AG09319 (cell line): Measurements from ENCODE around the gene CLDN6.
"Not testable (repeated sequence)": the region's sequence is repeated elsewhere in the genome, so short reads cannot be mapped to it uniquely, and the experiment has no call there.

ENCODE experiments used
- DNase-seq: peaks from one replicate; pipeline ENCODE4 v3.0.0-alpha.2; 2010; ENCODE audit warnings: low read depth; ENCODE audit errors: extremely low read depth
- TF ChIP-seq, protein P1 (sequence below): IDR thresholded peaks from 2 replicates; pipeline ENCODE4 v1.5.1; 2011; ENCODE audit warnings: low read depth, mild to moderate bottlenecking, inconsistent platforms, low read length, moderate library complexity

The CLDN6 gene

DNA sequence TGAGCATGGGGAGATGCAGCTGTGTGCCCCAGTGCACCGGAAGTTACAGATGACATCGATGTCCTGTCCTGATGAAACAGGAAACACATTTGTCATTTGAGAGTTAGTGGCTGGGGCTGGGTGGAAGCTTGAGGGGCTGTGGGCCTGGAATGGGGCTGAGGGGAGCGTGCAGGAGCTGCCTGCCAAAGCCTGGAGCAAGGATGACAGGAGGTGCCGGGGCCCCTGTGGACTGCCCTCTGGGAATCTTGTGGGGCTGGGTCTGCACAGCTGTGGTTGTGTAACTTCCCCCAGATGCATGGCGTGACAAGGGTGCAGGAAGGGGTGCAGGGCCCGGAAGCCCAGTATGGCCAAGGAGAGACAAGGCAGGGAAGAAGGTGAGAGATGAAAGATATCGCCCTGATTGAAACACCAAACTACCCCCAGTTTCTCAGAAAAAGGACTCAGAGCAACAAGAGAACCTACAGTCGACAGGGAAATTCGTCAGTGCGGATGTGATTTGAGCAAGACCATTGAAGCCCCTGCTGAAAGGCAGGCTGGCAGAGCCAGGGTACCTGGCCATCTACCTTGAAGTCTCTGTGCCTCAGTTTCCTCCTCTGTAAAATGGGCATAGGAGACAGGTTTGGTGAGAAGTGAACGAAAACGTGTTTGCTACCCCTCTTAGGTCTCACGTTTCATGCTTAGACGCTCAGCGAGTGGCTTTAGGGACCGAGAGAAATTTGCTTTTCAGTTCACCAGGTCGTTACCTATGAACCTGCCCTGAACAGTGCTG is 37.2 kb upstream of the CLDN6 start:
- TF ChIP-seq, protein P1, sequence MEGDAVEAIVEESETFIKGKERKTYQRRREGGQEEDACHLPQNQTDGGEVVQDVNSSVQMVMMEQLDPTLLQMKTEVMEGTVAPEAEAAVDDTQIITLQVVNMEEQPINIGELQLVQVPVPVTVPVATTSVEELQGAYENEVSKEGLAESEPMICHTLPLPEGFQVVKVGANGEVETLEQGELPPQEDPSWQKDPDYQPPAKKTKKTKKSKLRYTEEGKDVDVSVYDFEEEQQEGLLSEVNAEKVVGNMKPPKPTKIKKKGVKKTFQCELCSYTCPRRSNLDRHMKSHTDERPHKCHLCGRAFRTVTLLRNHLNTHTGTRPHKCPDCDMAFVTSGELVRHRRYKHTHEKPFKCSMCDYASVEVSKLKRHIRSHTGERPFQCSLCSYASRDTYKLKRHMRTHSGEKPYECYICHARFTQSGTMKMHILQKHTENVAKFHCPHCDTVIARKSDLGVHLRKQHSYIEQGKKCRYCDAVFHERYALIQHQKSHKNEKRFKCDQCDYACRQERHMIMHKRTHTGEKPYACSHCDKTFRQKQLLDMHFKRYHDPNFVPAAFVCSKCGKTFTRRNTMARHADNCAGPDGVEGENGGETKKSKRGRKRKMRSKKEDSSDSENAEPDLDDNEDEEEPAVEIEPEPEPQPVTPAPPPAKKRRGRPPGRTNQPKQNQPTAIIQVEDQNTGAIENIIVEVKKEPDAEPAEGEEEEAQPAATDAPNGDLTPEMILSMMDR = no peak
- DNase-seq = no peak

GRCh38 chr16:3053330-3053710 is 35.3 kb upstream of the CLDN6 start:
- DNase-seq = not testable (repeated sequence)

- not testable (repeated sequence) for DNase-seq
Observed at GRCh38 chr16:3052571-3053329, 34.8 kb upstream of the CLDN6 start.

DNA sequence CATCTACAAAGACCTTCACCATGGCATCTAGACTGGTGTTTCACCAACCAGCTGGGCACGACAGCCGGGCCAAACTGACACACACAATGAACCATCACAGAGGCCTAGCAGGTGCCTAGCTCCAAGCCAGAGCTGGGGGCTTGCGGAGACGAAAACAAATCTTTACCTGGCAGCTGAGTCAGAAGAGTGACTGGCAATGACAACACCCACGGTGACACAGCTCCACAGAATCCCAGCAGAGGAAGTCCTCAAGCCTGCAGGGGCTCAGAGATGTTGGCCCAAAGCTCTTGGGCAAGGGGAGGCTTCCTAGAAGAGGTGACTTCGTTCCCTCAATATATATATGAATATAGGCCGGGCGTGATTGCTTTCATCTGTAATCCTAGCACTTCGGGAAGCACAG is 33.5 kb upstream of the CLDN6 start:
- TF ChIP-seq, protein P1 = no peak
- no peak for DNase-seq

- no peak for DNase-seq
- TF ChIP-seq, protein P1 = no peak
Observed at GRCh38 chr16:3051009-3051408, 33.0 kb upstream of the CLDN6 start.

- no peak for DNase-seq
- TF ChIP-seq, protein P1 = no peak
Observed at GRCh38 chr16:3050487-3050886, 32.5 kb upstream of the CLDN6 start.

- DNase-seq = no peak
- TF ChIP-seq, protein P1 = no peak
Observed at GRCh38 chr16:3049921-3050481, 32.0 kb upstream of the CLDN6 start.

DNA sequence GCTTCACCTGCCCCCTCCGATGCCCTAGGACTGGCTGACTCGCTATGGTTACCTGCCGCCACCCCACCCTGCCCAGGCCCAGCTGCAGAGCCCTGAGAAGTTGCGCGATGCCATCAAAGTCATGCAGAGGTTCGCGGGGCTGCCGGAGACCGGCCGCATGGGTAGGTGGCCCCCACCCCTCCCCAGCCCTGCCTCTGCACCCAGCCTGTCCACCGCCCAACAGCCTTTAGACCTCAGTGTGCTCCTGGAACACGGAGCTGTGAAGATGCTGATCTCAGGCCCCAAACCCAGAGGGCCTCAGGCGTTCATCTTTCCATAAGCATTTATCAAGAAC is 29.4 kb upstream of the CLDN6 start:
- DNase-seq = no peak
- TF ChIP-seq, protein P1 = no peak
